NCI-H2107 treated with DMSO at 0.1 percent for 48 hours (cell line): ENCODE measurements around the gene PFKP.

Source experiments
- DNase-seq: peaks from one replicate; lab custom pipeline; 2025; ENCODE audit not compliant: unreplicated experiment; lab: John Stamatoyannopoulos, UW

The PFKP gene

DNA sequence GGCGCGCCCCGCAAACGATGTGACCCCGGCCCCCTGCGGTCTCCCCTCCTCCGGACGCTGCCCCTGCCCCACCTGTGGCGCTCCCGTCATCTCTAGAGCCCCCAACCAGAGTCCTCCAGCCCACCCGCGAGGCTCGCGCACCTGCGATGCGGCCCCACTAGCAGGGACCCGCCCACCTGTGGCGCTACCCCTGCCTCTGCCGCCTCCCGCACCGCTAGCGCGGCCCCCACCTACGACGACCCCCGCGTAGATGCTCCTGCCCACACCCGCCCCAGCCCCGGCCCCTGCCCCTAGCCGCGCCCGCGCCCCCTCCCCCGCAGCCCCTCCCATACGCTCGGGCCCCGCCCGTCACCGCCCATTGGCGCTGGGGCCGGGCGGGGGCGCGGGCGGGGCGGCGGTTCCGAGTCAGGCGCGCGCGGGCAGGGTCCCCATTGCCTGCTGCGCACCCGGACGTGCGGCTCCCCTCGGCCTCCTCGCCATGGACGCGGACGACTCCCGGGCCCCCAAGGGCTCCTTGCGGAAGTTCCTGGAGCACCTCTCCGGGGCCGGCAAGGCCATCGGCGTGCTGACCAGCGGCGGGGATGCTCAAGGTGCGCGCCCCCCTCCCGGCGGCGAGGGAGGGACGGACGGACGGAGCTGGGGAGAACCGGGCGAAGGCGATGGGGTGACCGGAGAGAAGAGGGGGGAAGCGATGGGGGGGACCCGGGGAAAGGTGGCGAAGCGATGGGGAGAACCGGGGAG is at the start of gene PFKP:
PFKP (plus strand) TSS at position 431 of the 741 bp plus-strand sequence; CDS start at position 479, 48 bp downstream.
- DNase-seq, result no peak

DNA sequence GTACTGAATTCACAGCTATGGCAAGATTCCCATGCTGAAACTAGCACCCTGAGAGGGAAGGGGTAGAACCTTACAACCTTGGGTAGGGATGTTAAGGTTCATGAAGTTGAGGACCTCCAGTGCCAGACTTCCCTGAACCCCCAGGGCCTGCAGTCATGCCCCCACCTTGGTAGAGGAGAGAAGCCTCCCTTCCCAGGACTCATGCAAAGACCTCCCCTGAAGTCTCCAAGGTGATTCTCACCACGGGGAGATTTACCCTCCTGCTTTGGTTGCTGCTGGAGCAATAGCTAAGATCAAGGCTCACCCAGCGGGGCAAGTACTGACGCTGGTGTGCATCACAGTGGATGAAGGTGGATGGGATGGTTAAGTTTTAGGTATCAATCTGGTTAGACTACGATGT is 49.1 kb upstream of the PFKP start:
- no peak for DNase-seq

DNA sequence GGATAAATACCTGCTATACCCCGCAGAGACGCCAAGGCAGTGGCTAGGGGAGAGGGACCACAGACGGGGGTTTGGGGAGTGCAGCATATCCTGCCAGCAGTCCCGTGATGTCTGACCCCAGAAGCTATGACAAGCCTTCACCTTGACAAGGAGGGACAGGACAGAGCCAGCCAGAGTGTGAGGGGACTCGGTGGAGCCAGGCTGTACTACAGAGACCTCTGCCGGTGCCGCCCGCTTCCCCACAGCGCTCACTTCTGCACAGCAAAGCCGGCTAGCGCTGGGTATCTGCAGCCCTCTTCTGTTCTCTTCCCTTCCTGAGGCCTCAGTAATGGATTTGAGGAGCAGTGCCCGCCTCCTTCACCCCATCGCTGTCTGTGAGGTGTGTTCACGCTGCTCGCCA is 47.0 kb upstream of the PFKP start:
- no peak for DNase-seq

DNA sequence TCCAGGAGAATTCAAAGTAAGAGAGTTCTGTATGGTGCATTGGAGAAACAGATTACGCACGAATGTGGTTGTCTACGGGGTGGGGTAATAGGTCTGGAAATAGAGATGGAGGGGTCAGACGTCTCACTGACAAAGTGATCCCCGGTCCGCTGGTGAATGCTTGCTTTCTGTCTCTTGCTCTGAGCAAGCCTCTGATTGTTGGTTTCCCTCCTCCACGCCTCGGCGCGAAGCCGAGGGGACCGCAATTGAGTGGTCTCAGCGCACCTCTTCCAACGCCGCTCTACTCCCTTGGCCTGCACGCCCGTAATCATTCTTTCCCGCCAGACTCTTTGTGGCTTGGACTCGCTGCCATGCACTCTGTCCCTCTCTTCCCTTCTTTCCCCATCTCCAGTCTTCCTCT is 46.5 kb upstream of the PFKP start:
- no peak for DNase-seq

DNA sequence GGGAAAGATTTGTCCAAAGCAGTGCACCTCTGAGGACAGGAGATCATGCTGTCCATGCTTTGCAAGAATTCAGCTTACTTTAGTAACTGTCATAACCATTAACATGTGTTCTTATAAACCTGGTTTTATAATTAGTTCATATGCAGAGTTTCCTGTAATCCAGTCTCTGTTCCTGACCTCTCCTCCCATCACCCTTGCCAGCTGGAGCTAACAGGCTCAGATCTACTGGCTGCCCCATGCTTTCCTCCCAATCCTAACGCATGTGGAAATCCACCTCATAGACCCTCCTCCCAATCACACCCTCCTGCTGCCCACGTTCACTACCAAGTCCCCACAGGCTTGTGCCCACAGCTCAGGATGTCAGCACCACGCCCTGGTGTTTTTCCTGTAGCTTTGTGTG is 45.3 kb upstream of the PFKP start:
- no peak for DNase-seq

DNA sequence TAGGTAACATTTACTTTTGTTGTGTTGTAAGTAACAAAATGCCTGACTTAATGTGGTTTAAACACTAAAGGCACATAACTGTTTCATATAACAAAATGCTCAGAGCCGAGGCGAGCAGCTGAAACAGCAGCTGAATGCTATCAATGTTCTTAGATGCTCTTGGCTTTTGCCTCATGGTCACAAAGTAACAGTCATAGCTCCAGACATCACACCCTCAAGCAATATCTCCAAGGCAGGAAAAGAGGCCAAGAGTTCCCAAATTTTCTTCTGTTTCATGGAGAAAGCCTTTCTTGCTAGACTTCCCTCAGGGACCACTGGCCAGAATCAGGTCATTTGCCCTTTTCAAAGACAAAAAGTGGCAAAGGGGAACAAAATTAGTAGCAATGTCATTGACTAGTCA is 43.5 kb upstream of the PFKP start:
- no peak for DNase-seq

DNA sequence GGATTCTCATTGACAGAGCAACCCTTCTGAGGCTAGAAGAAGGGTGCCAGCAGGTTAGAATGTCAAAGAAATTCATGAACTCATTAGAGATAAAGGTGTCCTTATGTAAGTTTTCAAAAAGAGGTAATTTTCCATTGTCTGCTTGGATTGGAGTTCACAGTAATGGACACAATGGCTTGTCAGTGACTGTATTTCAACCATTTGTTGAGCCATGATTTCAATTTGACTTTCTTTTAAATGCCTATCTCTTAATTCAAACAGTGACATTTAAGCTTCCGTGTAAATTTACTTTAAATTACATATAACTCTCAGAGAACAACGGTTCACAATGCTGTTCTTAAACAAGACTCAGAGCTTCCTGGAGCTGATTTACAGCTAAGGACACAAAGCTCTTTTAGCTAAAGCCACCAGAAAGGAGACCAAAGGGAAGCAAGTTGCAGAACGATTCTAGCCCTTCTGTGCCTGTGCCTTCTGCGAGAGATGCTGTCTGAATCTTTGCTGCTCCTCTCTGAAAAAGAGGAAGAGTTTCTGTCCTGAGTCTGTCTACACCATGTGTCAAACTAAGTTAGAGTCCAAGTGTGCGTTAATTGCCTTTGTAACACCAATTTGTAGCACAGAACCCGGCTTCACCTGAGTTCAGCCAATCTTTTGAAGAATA is 42.2 kb upstream of the PFKP start:
- DNase-seq, result no peak

DNA sequence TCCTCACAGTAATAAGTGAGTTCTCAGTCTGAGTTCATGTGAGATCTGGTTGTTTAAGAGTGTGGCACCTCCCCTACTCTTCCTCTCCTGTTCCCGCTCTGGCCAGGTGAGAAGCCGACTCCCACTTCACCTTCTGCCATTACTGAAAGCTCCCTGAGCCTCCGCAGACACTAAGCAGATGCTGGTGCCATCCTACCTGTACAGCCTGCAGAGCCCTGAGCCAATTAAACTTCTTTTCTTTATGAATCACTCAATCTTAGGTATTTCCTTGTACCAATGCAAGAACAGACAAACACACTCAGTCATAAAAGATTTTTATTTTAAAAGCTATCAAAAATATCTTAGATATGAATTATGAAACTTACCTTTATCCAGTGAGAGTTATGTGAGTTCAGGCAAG is 39.5 kb upstream of the PFKP start:
- DNase-seq, result no peak

DNA sequence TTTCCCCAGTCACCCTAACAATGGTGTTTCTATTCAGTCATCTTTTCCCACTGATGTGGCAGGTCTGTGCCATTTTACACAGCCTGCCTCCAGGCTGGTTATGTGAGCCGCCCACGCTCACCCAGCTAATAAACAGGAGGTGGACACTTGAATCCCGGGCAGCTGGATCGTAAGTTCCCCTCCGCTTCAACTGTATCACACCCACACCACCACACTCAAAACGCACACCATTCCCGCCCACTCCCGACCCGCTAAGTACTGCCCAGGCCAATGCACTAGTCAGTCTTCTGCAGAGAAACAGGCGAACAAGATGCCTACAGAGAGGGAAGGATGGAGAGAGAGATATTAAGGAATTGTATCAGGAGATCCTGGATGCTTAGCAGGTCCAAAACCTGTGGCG is 38.9 kb upstream of the PFKP start:
- DNase-seq, result no peak

DNA sequence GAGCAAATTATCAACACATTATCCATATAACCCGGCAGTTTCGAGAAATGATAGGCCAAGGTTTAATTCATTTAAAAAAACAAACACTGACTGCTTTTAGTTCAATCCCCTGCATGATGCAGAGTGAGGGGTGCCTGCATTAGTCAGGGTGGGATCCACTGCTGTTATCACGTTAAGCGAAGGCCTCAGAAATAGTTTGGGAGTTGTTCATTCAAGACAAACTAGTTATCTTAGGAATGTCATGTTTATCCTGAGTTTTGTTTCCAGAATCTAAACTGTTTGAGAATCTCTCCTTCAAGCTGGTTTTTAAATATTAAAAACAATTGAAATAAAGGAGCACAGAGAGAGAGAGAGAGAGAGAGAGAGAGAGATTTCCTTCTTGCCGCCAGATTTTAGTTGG is 36.6 kb upstream of the PFKP start:
- DNase-seq, result no peak

DNA sequence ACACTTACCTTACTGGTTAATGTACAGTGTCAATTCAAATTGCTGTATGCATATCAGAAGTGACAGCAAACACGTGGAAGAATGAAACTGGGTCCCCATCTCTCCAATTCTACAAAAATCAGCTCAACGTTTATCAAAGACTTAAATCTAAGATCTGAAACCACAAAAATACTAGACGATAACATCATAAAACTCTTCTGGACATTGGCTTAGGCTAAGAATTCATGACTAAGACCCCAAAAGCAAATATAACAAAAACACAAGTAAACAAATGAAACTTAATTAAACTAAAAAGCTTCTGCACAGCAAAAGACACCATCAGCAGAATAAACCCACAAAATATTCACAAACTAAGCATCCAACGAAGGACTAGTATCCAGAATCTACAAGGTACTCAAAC is 35.9 kb upstream of the PFKP start:
- DNase-seq, result no peak

DNA sequence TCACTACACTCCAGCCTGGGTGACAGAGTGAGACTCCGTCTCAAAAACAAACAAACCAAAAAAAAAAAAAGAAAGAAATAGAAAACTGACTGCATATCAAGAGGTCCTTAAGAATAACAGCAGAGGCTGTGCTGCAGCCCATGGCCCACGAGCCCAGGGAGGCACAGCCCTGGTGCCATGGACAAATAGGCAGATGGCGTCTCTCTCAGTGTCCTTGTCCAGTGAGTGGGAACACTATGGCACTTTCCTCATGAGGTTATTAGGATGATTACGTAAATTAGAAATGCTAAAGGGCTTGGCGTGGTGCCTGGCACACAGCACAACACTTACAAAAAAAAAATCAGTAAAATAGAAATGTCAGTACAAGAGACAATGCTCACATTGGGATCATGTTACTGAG is 33.4 kb upstream of the PFKP start:
- DNase-seq, result no peak

DNA sequence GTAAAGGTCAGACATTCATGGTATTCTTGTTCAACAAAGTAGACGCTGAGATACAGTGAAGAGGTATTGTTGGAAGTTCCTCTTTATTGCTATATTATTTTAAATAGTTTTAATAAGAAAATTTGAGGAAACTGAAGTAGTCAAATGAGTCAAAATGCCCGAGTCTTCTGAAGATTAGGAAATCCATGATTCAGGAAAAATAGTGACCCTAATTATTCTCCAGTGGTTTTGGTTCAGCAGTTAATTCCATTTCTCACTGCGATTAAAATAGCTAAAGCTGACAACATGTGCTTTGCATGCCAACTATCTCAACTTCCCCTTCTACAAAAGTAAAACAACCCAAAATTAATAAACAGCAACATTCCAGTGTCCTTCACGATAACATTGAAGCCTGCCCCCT is 32.7 kb upstream of the PFKP start:
- DNase-seq, result no peak

DNA sequence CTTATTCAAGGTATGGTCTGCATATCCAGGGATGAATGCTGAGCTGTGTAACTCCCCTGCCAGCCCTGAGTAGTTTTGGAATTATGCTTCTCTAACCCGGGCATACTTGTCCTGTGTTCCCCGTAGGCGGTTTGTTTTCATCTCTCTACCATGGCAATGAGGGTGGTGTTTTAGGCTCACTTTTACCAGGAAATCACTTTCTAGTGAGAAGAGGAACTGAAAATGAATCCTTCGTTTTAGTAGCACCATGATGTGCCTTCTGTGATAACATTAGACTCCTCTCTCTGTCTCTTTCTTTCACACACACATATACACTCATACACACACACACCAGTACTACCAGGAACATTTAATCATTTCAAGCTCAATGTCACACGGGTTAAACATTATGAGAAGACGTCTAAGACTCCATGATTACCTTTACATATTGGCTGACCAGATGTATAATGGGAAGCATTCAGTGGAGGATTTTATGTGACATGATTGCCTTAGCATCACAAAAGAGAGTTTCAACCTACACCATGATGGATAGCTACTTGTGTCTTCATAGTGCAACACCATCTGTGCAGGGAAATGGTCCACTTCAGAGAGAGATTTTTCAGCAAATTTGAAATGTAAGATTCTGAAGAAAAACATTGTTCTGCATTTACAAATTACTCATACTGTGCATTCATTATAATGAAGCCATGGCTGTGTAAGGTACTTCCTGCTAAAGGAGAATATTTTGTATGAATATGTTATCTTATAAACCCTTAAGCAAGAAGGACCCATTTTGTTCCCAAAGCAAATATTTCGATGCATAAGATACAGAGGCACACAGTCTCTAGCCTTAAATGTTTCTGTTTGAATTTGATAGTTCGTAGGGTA is 31.0 kb upstream of the PFKP start:
- DNase-seq, result no peak

DNA sequence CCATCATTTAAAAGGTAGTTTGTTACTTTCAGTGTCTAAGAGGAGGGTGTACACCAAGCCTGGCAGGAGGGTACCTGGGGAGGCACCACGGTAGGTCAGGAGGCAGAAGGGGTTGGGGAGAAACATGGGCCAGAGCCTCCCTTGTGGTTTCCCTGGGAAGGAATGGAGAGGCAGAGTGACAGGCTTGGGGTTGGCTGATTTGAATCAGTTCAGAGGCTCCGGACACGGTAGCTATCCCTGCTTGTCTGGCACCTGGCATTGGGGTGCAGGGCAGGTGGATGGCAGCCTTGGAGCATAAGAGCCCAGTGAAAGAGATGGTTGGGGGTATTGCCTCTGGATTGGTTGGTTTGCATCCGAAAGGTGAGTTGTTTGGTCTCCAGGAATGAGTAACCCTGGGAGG is 30.2 kb upstream of the PFKP start:
- DNase-seq, result no peak

DNA sequence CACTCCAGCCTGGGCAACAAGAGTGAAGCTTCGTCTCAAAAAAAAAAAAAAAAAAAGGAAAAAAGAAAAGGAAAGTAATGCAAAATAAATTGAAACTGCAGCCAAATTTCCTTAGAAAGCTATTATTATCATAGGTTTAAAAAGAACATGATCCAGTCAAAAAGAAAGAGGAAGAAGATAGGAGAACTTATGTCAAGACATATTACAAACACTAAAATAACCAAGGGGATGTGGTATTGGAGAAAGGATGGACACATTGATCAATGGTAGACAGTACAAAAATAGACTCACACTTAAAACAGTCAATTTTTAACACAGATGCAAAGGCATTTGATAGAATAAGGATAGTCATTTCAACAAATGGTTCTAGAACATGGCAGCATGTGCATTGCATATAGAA is 27.3 kb upstream of the PFKP start:
- no peak for DNase-seq

DNA sequence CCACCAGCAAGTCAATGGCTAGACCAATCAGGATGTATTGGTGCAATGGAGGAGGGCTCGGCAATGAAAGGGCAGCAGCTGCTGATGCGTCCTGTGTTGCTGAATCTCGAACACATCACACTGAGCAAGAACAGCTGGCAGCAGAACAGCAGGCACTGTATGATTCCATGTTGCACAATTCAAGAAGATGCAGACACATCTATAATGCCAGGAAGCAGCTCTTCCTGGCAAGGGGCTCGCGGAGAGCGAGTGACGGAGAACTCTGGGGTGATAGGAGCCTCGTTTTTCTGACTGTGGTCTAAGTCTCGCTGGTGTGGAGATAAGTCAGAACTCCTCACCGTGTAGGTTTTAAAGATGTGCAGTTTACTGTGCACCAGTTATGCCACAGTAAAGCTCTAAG is 24.8 kb upstream of the PFKP start:
- DNase-seq, result no peak

DNA sequence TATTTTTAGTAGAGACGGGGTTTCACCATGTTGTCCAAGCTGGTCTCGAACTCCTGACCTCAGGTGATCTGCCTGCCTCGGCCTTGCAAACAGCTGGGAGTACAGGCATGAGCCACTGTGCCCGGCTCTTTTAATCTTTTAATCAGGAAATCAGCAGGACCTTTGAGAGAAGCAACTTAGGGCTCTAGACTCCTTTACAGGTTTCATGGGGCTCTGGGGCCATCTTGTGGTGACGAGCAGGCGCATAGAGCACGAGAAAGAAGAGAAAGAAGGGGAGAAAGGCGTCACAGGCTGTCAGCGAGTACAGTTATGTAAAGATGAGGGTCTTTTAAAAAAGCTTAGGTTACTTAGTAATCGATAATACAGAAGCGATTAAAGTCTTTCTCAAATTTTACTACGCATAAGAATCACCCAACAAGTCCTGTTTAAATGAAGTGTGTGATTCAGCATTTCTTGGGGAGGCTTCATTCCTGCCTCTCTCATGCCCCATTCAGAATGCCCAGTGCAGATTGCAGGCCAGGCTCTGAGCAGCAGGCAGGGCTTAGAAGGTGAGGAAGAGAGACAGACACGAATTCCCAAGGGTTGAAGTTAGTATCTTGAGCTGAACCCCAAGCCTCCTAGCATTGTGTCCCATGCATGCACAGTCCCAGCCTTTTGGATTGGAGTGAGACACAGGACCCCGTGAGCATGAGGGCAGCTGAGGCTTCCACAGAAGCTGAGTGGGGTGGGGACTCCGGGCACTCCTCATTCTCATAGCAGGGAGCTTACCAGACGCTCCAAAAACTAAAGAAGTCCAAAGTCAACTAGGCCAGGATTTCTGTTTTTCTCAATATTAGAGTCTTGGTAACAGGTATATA is 23.6 kb upstream of the PFKP start:
- DNase-seq, result peak; percentile 76

DNA sequence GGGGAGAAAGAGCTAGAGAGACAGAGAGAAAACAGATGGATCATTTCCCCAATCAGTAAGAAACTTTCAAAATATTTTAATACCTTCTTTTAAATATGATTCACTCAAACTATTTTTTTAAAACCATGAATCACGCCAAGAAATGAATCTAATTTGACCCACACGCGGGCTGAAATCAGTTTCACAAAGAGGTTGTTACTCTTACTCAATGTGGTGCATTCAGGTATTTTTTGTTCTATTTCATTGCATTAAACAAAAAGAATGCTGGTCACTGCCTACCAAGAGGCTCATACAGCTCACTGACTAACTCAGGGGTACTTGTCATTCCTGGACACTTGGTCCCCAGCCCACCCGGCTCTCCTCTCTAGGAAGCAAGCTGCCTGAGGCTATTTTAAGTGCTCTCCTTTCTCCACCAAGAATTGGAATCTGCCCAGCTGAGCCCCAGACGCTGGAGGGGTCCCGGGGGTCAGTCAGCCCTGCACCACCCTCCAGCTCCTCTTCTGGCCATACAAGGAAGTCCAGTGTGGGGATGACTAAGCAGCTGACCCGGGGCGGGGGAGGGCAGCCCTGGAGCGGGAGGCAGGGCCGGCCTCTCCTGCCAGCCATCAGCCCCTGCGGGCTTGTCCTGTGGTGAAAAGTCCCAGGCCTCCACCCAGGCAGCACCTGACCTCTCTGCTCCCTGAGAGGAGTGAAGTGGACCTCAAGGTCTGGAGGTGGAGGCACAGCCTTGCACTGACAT is 21.7 kb upstream of the PFKP start:
- DNase-seq, result no peak

DNA sequence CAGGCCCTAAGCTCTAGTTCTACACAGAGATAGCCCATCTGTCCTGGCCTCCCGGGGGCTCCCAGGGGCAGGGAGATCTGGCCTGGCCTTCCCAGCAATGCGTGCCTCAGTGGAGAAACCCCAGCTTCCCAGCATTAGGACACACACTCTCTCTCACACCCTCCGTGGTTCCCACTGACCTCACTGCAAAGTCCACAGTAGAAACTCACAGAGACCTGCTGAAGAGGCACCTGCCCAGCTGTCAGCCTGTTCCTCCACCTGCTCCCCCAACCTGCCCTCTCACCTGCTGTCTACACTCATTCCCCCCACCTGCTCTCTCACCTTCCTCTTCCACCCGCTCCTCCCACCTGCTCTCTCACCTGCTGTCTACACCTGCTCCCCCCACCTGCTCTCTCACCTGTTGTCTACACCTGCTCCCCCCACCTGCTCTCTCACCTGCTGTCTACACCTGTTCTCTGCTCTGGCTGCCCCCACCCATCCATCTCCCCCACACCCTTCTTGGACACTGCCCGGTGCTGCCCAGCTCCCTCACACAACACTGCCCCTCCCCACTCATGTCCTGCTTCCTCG is 21.1 kb upstream of the PFKP start:
- no peak for DNase-seq
